HG03196 (cell line): ENCODE measurements around the gene CTXN2.

Experiments used
- ATAC-seq: cut with Tn5 transposase; IDR thresholded peaks from one replicate; pipeline ENCODE4 v1.9.1; 2021; ENCODE audit not compliant: unreplicated experiment

Gene CTXN2

GRCh38 chr15:48221885-48222284 lies 30.4 kb downstream of the CTXN2 start:
- no peak for ATAC-seq

GRCh38 chr15:48222627-48223026 lies 31.2 kb downstream of the CTXN2 start:
- no peak for ATAC-seq

- ATAC-seq, result no peak
These were observed 34.3 kb downstream of the CTXN2 start for GRCh38 chr15:48225771-48226170.

- ATAC-seq, result no peak
These were observed 39.0 kb downstream of the CTXN2 start for GRCh38 chr15:48230498-48230897.

GRCh38 chr15:48233246-48233645 lies 41.8 kb downstream of the CTXN2 start:
- ATAC-seq, result no peak

GRCh38 chr15:48239334-48239733 lies 47.9 kb downstream of the CTXN2 start:
- no peak for ATAC-seq

- no peak for ATAC-seq
These were observed 50.5 kb downstream of the CTXN2 start for GRCh38 chr15:48242015-48242414.

- no peak for ATAC-seq
These were observed 51.1 kb downstream of the CTXN2 start for GRCh38 chr15:48242535-48242934.

GRCh38 chr15:48244921-48245320 lies 53.5 kb downstream of the CTXN2 start:
- no peak for ATAC-seq

GRCh38 chr15:48248414-48248813 lies 56.9 kb downstream of the CTXN2 start:
- ATAC-seq, result no peak

- ATAC-seq, result no peak
These were observed 59.2 kb downstream of the CTXN2 start for GRCh38 chr15:48250640-48251076.

GRCh38 chr15:48253172-48253571 lies 61.7 kb downstream of the CTXN2 start:
- no peak for ATAC-seq
